ENCODE measurements around the gene AKR7A3.
"Not testable (repeated sequence)": the region's sequence is repeated elsewhere in the genome, so short reads cannot be mapped to it uniquely, and the experiment has no call there.

GRCh38 chr1:19270343-19270730 is 18.2 kb downstream of the AKR7A3 start:
- not testable (repeated sequence) for TF ChIP-seq CTCF (IDR thresholded peaks at IDR 0.05; ENCODE audit: low read depth, low read length, poor library complexity, severe bottlenecking); EZH2phosphoT487 (IDR thresholded peaks at IDR 0.05; ENCODE audit: borderline replicate concordance, low read length)

All from DOHH2 (cell line).